GM12878 (cell line): ENCODE results near the gene HLA-DPB1. TPM values are rescaled to one million over a fixed set of nuclear protein-coding genes. Genes with fewer than 3 reads are reported as not detected.
A peak's percentile ranks its signal among the peaks of the same experiment; 100 is the strongest.

Experiments
- ATAC-seq: fragments of 200-7000 bp; cut with Tn5 transposase; 3 replicates; pipeline ENCODE4 v1.9.1; 2020; ENCODE audit warnings: mild to moderate bottlenecking, moderate library complexity
- BruUV-seq: library from RNA; stranded (reverse); fragments of 400-500 nt; replicated peaks from 2 replicates; lab custom pipeline; 2021; lab: Mats Ljungman, UMichigan
- CTCF ChIA-PET: fragments of 300-600 bp; sonication (Branson Sonifier 250); formaldehyde crosslinking; extraction: SDS; loops from one replicate; lab custom pipeline; 2021; ENCODE audit warnings: inconsistent platforms; lab: Yijun Ruan, JAX
- POLR2A ChIA-PET: fragments of 350-600 bp; formaldehyde crosslinking; extraction: SDS; loops from one replicate; lab custom pipeline; 2021; ENCODE audit warnings: inconsistent platforms; lab: Charles Lee
- RAD21 ChIA-PET: fragments of 300-600 bp; sonication (Branson Sonifier 250); formaldehyde crosslinking; loops from one replicate; lab custom pipeline; 2023; ENCODE audit warnings: antibody characterized with exemption; ENCODE audit not compliant: unreplicated experiment; lab: Charles Lee
- SMC1A ChIA-PET: fragments of 300-600 bp; sonication (Branson Sonifier 250); formaldehyde crosslinking; loops from one replicate; lab custom pipeline; 2023; ENCODE audit not compliant: unreplicated experiment, uncharacterized antibody; lab: Charles Lee
- DNase-seq: peaks from one replicate; pipeline ENCODE4 v3.0.0-alpha.2; 2011; ENCODE audit warnings: low read depth, low spot score
- FAIRE-seq: peaks from 3 replicates; lab custom pipeline; 2011; peaks lifted over from hg19 to GRCh38; lab: Jason Lieb, UNC
- H2AFZ ChIP-seq: 2 replicates; pipeline ENCODE4 v1.6.0; 2011; ENCODE audit warnings: low read depth, low read length, control low read depth; ENCODE audit not compliant: control insufficient read depth
- H3K27ac ChIP-seq: 2 replicates; pipeline ENCODE4 v1.5.1; 2011; ENCODE audit warnings: control low read depth; ENCODE audit not compliant: control insufficient read depth, insufficient read depth
- H3K27me3 ChIP-seq, 2 experiments: replicated peaks in 1 of 2; 2 replicates each; pipeline versions ENCODE4 v1.6.0 to v1.6.1; 2011; ENCODE audit warnings: low read length in 1 of 2; ENCODE audit not compliant: control insufficient read depth in 2 of 2, insufficient read depth in 2 of 2
- H3K36me3 ChIP-seq, 2 experiments: 2 replicates each; pipeline ENCODE4 v1.5.1; 2011; ENCODE audit warnings: low read length in 1 of 2; ENCODE audit not compliant: control insufficient read depth in 2 of 2, insufficient read depth in 2 of 2
- H3K4me1 ChIP-seq: 2 replicates; pipeline ENCODE4 v1.6.1; 2011; ENCODE audit warnings: mild to moderate bottlenecking, low read length, moderate library complexity, mixed read lengths; ENCODE audit not compliant: control insufficient read depth, insufficient read depth
- H3K4me2 ChIP-seq: 2 replicates; pipeline ENCODE4 v1.6.0; 2011; ENCODE audit warnings: control low read depth; ENCODE audit not compliant: control insufficient read depth, insufficient read depth
- H3K4me3 ChIP-seq: fragments of 200-600 bp; sonication (generic); 2 replicates; pipeline ENCODE4 v1.5.1; 2016
- H3K79me2 ChIP-seq: 2 replicates; pipeline ENCODE4 v1.6.0; 2011; ENCODE audit warnings: low read length; ENCODE audit not compliant: control insufficient read depth, insufficient read depth
- H3K9ac ChIP-seq: 2 replicates; pipeline ENCODE4 v1.8.0; 2011; ENCODE audit warnings: low read length, control low read depth, mixed read lengths; ENCODE audit not compliant: control insufficient read depth, insufficient read depth
- H3K9me3 ChIP-seq: replicated peaks from 3 replicates; pipeline ENCODE4 v1.5.1; 2011; ENCODE audit warnings: mild to moderate bottlenecking, low read length; ENCODE audit not compliant: control insufficient read depth, insufficient read depth
- H4K20me1 ChIP-seq: 2 replicates; pipeline ENCODE4 v1.6.0; 2011; ENCODE audit not compliant: control insufficient read depth, insufficient read depth
- BRCA1 ChIP-seq: IDR thresholded peaks from 2 replicates; pipeline ENCODE4 v1.6.1; 2011; ENCODE audit warnings: low read depth, low read length, improper control_type of control experiment
- MEF2B ChIP-seq: fragments of 450-650 bp; IDR thresholded peaks from 2 replicates; pipeline ENCODE4 v1.6.1; 2018; ENCODE audit warnings: mild to moderate bottlenecking, moderate library complexity; ENCODE audit not compliant: partially characterized antibody, poor library complexity, severe bottlenecking
- NR2F1 ChIP-seq: fragments of 450-650 bp; conservative IDR thresholded peaks from 2 replicates; pipeline ENCODE4 v1.6.1; 2017; ENCODE audit warnings: mild to moderate bottlenecking
- RAD21 ChIP-seq: IDR thresholded peaks from 2 replicates; pipeline ENCODE4 v1.6.1; 2011; ENCODE audit warnings: mild to moderate bottlenecking, low read depth, low read length, moderate library complexity; ENCODE audit not compliant: insufficient read depth
- WRNIP1 ChIP-seq: IDR thresholded peaks from 2 replicates; pipeline ENCODE4 v1.6.1; 2011; ENCODE audit warnings: low read depth, low read length, improper control_type of control experiment, borderline replicate concordance
- WGBS: methylation state at CpG from one replicate; pipeline ENCODE4 v1.1.6; 2016; ENCODE audit warnings: low lambda C conversion rate; ENCODE audit not compliant: insufficient replicate concordance, insufficient coverage; ENCODE audit errors: missing lambda C conversion rate; 5-methylcytosine and 5-hydroxymethylcytosine counted together
- in situ Hi-C: fragments of 300-500 bp; cut with MboI; formaldehyde crosslinking; loops from 9 replicates; pipeline ENCODE4 v1.14.3; 2018; ENCODE audit warnings: mixed read lengths
- intact Hi-C: fragments of 100-400 bp; cut with micrococcal nuclease; formaldehyde crosslinking; loops from one replicate; pipeline ENCODE4 v1.14.2; 2022; ENCODE audit not compliant: unreplicated experiment
- polyA plus RNA-seq, 11 experiments: library from polyadenylated mRNA; depleted of rRNA in 4 of 11; unstranded in 6 of 11; stranded (reverse) in 5 of 11; fragments of >200 nt; fragmentation: Nextera tagmentation in 4 of 11; fragmentation: Illumina TruSeq in 1 of 11; extraction: Ambion mirVana in 4 of 11; extraction: Trizol in 1 of 11; gene quantifications; 1 replicate in 1 of 11; 2 replicates in 10 of 11; pipeline versions ENCODE4 v1.2.1 to v1.2.3, GENCODE V29; 2011 to 2016; ENCODE audit warnings: inconsistent platforms in 2 of 11, missing spikeins in 2 of 11, low read depth in 1 of 11
- total RNA-seq, 4 experiments: library from RNA; depleted of rRNA in 3 of 4; stranded (reverse); fragments of >200 nt in 3 of 4; fragmentation: Illumina TruSeq in 1 of 4; extraction: Trizol in 1 of 4; gene quantifications; 2 replicates each; pipeline versions ENCODE4 v1.2.1 to v1.2.3, GENCODE V29; 2013 to 2021
- TF ChIP-seq, protein P1 (sequence below): fragments of 450-650 bp; IDR thresholded peaks from 2 replicates; pipeline ENCODE4 v1.6.1; 2017; ENCODE audit warnings: antibody characterized with exemption, mild to moderate bottlenecking, moderate library complexity

HLA-DPB1 gene
- total and polyA plus RNA-seq, 10 of the 15 experiments (the other 5 are each of a cell fraction or from before 2014, with no cell fraction given), result 101 to 675 (median 352) TPM

DNA sequence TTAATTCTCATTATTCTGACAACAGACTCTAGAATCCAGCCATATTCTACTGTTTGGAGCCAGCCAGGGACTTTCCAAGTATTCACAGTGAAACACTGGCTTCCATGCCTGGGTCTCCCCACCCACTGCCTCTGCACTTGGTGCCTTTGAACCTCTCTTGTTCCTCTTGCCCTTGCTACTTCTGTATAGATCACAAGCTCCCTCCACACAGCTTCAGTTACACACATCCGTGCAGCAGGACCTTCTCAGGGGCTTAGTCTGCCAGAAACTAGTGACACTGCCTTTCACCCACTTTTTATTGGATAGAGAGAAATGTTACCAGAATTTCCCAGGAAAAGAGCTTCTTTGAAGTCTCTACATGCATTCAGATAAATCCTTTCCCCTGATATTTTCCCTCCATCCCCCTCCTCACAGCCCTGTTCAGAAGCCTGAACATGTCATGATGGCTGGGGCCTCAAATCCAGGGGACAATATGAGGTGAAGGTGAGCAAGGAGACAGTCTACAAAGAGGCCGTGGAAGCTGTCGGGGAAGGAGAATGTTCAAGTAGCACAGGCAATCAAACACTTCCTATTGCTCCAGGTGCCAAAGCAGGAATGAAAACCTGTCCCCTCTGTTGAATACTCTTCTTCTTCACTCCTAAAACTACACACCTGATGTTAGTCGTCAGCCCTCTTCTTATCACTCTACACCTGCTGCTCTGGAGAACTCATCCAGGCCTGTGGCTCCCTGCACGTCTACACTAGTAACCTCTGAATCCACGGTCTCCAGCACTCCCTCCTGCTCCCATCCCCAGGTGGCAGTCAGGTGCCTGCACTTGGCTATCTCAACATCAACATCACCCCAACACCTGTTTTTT, 46.2 kb upstream of the HLA-DPB1 start (continued):
- TF ChIP-seq, protein P1, sequence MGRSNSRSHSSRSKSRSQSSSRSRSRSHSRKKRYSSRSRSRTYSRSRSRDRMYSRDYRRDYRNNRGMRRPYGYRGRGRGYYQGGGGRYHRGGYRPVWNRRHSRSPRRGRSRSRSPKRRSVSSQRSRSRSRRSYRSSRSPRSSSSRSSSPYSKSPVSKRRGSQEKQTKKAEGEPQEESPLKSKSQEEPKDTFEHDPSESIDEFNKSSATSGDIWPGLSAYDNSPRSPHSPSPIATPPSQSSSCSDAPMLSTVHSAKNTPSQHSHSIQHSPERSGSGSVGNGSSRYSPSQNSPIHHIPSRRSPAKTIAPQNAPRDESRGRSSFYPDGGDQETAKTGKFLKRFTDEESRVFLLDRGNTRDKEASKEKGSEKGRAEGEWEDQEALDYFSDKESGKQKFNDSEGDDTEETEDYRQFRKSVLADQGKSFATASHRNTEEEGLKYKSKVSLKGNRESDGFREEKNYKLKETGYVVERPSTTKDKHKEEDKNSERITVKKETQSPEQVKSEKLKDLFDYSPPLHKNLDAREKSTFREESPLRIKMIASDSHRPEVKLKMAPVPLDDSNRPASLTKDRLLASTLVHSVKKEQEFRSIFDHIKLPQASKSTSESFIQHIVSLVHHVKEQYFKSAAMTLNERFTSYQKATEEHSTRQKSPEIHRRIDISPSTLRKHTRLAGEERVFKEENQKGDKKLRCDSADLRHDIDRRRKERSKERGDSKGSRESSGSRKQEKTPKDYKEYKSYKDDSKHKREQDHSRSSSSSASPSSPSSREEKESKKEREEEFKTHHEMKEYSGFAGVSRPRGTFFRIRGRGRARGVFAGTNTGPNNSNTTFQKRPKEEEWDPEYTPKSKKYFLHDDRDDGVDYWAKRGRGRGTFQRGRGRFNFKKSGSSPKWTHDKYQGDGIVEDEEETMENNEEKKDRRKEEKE, result no peak
- TF ChIP-seq BRCA1 (no peak), NR2F1 (peak; percentile 58)

DNA sequence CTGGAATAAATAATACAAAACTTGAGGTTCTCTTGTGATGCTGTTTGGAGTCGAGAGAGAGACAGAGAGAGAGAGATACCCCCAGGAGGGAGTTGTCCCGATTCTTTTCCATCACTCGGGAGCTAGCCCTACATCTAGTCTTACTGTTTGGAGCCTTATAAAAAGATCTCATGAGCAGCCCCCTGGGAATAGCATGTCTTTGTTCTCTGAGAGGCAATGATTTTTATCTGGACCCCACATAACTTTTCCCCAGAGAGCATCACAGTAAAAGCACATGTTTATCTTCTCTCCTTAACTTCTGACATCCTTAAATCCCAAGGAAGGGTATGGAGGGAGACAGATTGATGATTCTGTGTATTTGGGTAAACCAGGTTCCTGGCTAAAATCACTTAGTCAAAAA, 45.5 kb upstream of the HLA-DPB1 start:
- DNase-seq (no peak), ATAC-seq (no peak), FAIRE-seq (no peak)
- WGBS, result 20% methylated on average over 3 of the region's 3 CpGs
- H3K4me1 ChIP-seq, result peaks cover 34% of the 10 kb centered on the region
- H3K4me2 ChIP-seq, result peak overlapping the region; percentile 99
- ChIA-PET POLR2A (interaction anchor here (0.5 to 10.2 kb wide), 12 partner anchors 13 to 783 kb away, joined by 3 to 330 read pairs (median 8); partner anchors contain the start of genes BRD2, HLA-DMA, HLA-DPA1 and HLA-DPB1), SMC1A (interaction anchor here (0.6 to 10.7 kb wide), 9 partner anchors 10 to 77 kb away, joined by 3 to 176 read pairs (median 10); partner anchors contain the start of genes HLA-DMA, HLA-DPA1 and HLA-DPB1), RAD21 (interaction anchor here (0.8 to 10.1 kb wide), 10 partner anchors 14 to 142 kb away, joined by 3 to 172 read pairs (median 8); partner anchors contain the start of genes HLA-DPA1 and HLA-DPB1), CTCF (interaction anchor here (1.3 to 10.4 kb wide), 7 partner anchors 15 to 78 kb away, joined by 3 to 165 read pairs (median 8); partner anchors contain the start of genes HLA-DMA, HLA-DOA, HLA-DPA1 and HLA-DPB1)
- H3K79me2 ChIP-seq, result no peaks in the 10 kb centered on the region
- 0 out of 2 replicates have a peak, but pooled peaks have one; percentile 10 for TF ChIP-seq WRNIP1
- TF ChIP-seq RAD21, result no peak
- TF ChIP-seq MEF2B, result peak; percentile 85
- peak overlapping the region; percentile 100 for H3K27ac ChIP-seq
- H3K9ac ChIP-seq, result peak overlapping the region; percentile 93
- no peaks in the 10 kb centered on the region; the same call in 1 of the 3 replicates for H3K9me3 ChIP-seq
- no peaks in the 10 kb centered on the region for H3K27me3 ChIP-seq
- in situ Hi-C loops, result no loop called here
- H2AFZ ChIP-seq, result peak overlapping the region; percentile 75
- H3K4me3 ChIP-seq, result peak overlapping the region; percentile 49; the same call in 1 of the 2 replicates
- no peaks in the 10 kb centered on the region for H4K20me1 ChIP-seq
- no TSS peak for BruUV-seq
- intact Hi-C loops, result no loop called here
- no peaks in the 10 kb centered on the region for H3K36me3 ChIP-seq
